Neural progenitor cell (in vitro differentiated cells): ENCODE data around the gene ZFHX3. TPM values are rescaled to one million over a fixed set of nuclear protein-coding genes. Genes with fewer than 3 reads are reported as not detected.
A peak's percentile ranks its signal among the peaks of the same experiment; 100 is the strongest.

Experiments used
- DNase-seq: peaks from one replicate; pipeline ENCODE4 v3.0.0-alpha.2; 2016; ENCODE audit warnings: low spot score
- H2AFZ ChIP-seq: fragments of 200-600 bp; sonication (generic); replicated peaks from 2 replicates; pipeline ENCODE4 v1.6.1; 2016; ENCODE audit warnings: antibody characterized with exemption
- H3F3A ChIP-seq: fragments of 200-600 bp; sonication (generic); 2 replicates; pipeline ENCODE4 v1.6.1; 2016; ENCODE audit warnings: antibody characterized with exemption, low read depth
- H3K27ac ChIP-seq: fragments of 200-600 bp; sonication (generic); 2 replicates; pipeline ENCODE4 v1.5.1; 2016; ENCODE audit warnings: mild to moderate bottlenecking
- H3K27me3 ChIP-seq: fragments of 200-600 bp; sonication (generic); 2 replicates; pipeline ENCODE4 v1.6.1; 2016; ENCODE audit warnings: mild to moderate bottlenecking, moderate library complexity
- H3K36me3 ChIP-seq: fragments of 200-600 bp; sonication (generic); 2 replicates; pipeline ENCODE4 v1.5.1; 2016
- H3K4me1 ChIP-seq: fragments of 200-600 bp; sonication (generic); 2 replicates; pipeline ENCODE4 v1.6.1; 2016; ENCODE audit warnings: mixed run types
- H3K4me2 ChIP-seq: fragments of 200-600 bp; sonication (generic); 2 replicates; pipeline ENCODE4 v1.6.1; 2016
- H3K4me3 ChIP-seq: fragments of 200-600 bp; sonication (generic); 2 replicates; pipeline ENCODE4 v1.5.1; 2016
- H3K79me2 ChIP-seq: fragments of 200-600 bp; sonication (generic); 2 replicates; pipeline ENCODE4 v1.6.1; 2016; ENCODE audit warnings: low read depth
- H3K9ac ChIP-seq: fragments of 200-600 bp; sonication (generic); 2 replicates; pipeline ENCODE4 v1.6.1; 2016
- H3K9me3 ChIP-seq: fragments of 200-600 bp; sonication (generic); 2 replicates; pipeline ENCODE4 v1.5.1; 2016; ENCODE audit warnings: low read depth
- H4K20me1 ChIP-seq: fragments of 200-600 bp; sonication (generic); 2 replicates; pipeline ENCODE4 v1.6.1; 2016; ENCODE audit warnings: low read depth
- H3K27ac Mint-ChIP-seq: 3 replicates; pipeline ENCODE4 v1.8.0; 2021; ENCODE audit warnings: mixed read lengths
- H3K27me3 Mint-ChIP-seq: 2 replicates; pipeline ENCODE4 v1.8.0; 2022; ENCODE audit warnings: low read depth, mild to moderate bottlenecking, inconsistent platforms, moderate library complexity, mixed read lengths; ENCODE audit not compliant: insufficient read depth
- H3K36me3 Mint-ChIP-seq: 3 replicates; pipeline ENCODE4 v1.8.0; 2021; ENCODE audit warnings: mixed read lengths
- H3K4me1 Mint-ChIP-seq: 3 replicates; pipeline ENCODE4 v1.8.0; 2021; ENCODE audit warnings: mixed read lengths
- H3K4me3 Mint-ChIP-seq: 3 replicates; pipeline ENCODE4 v1.8.0; 2021; ENCODE audit warnings: mild to moderate bottlenecking, moderate library complexity, mixed read lengths
- H3K9me3 Mint-ChIP-seq: 3 replicates; pipeline ENCODE4 v1.8.0; 2020; ENCODE audit warnings: mixed read lengths
- CTCF ChIP-seq: fragments of 200-600 bp; sonication (generic); IDR thresholded peaks from 2 replicates; pipeline ENCODE4 v1.5.1; 2017; ENCODE audit warnings: antibody characterized with exemption, mild to moderate bottlenecking
- EZH2 ChIP-seq: fragments of 200-600 bp; sonication (generic); IDR thresholded peaks from 2 replicates; pipeline ENCODE4 v1.6.1; 2017; ENCODE audit warnings: antibody characterized with exemption, mild to moderate bottlenecking, moderate library complexity
- EZH2phosphoT487 ChIP-seq: fragments of 200-600 bp; sonication (generic); IDR thresholded peaks from 2 replicates; pipeline ENCODE4 v1.6.1; 2017; ENCODE audit warnings: antibody characterized with exemption
- total RNA-seq: library from RNA; depleted of rRNA; stranded (reverse); fragments of >200 nt; gene quantifications from 2 replicates; pipeline ENCODE4 v1.2.3, GENCODE V29; 2015; ENCODE audit warnings: low replicate concordance

Gene ZFHX3
- total RNA-seq, 1 donor from 2014 or later: 2.4 TPM

GRCh38 chr16:72884037-72884436, 163.9 kb downstream of the ZFHX3 start:
- Histone ChIP-seq H3K27ac (no peak overlapping the region), H3F3A (no peaks in the 10 kb centered on the region), H3K27me3 (no peaks in the 10 kb centered on the region), H2AFZ (no peak overlapping the region), H3K4me2 (no peak overlapping the region), H3K9ac (no peak overlapping the region), H4K20me1 (no peaks in the 10 kb centered on the region), H3K36me3 (no peaks in the 10 kb centered on the region), H3K9me3 (no peaks in the 10 kb centered on the region), H3K4me3 (no peak overlapping the region), H3K79me2 (no peaks in the 10 kb centered on the region), H3K4me1 (no peaks in the 10 kb centered on the region)
- DNase-seq: no peak
- no peaks in the 10 kb centered on the region for H3K9me3 Mint-ChIP-seq
- peaks cover 5% of the 10 kb centered on the region for H3K27me3 Mint-ChIP-seq
- no peak overlapping the region for H3K4me3 Mint-ChIP-seq
- TF ChIP-seq EZH2 (no peak), EZH2phosphoT487 (no peak), CTCF (no peak)
- peaks cover 17% of the 10 kb centered on the region for H3K4me1 Mint-ChIP-seq
- H3K36me3 Mint-ChIP-seq: peaks cover 44% of the 10 kb centered on the region
- H3K27ac Mint-ChIP-seq: no peak overlapping the region

DNA sequence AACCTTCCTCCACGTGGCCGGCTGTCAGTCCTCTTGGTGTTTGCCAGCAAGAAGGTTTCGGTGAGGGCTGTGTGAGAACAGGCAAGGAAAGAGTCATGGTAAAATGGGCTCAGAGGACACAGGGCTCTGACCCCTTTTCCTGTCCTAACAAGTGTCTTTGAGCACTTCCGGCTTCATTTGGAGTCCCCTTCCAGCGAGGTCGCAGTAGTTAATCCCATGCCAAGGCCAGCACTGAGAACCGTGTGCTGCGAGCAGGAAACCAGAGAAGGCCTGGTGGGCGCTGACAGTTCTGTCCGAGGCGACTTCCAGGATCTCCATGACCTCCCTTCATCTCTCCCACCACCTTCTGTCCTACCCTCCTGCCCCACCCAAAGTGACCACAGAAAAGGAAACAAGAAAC, 168.1 kb downstream of the ZFHX3 start:
- Histone ChIP-seq H3K27me3 (no peaks in the 10 kb centered on the region), H3K79me2 (no peaks in the 10 kb centered on the region), H3K4me3 (no peak overlapping the region), H3F3A (no peaks in the 10 kb centered on the region), H3K9me3 (no peaks in the 10 kb centered on the region), H3K36me3 (no peaks in the 10 kb centered on the region), H3K4me1 (peaks cover 6% of the 10 kb centered on the region), H3K9ac (no peak overlapping the region), H3K27ac (no peak overlapping the region), H3K4me2 (no peak overlapping the region), H2AFZ (no peak overlapping the region), H4K20me1 (no peaks in the 10 kb centered on the region)
- Mint-ChIP-seq H3K27me3 (peaks cover 5% of the 10 kb centered on the region), H3K27ac (no peak overlapping the region), H3K4me1 (peaks cover 34% of the 10 kb centered on the region), H3K36me3 (peaks cover 29% of the 10 kb centered on the region), H3K9me3 (no peaks in the 10 kb centered on the region), H3K4me3 (no peak overlapping the region)
- TF ChIP-seq EZH2phosphoT487 (no peak), CTCF (no peak), EZH2 (no peak)
- no peak for DNase-seq

GRCh38 chr16:72878301-72879269, 169.3 kb downstream of the ZFHX3 start:
- H3K36me3 Mint-ChIP-seq: peaks cover 27% of the 10 kb centered on the region
- H3K27ac ChIP-seq: no peak overlapping the region
- H3K4me3 Mint-ChIP-seq: no peak overlapping the region
- no peak for DNase-seq
- no peaks in the 10 kb centered on the region for H3F3A ChIP-seq
- no peak for TF ChIP-seq EZH2phosphoT487
- no peak for TF ChIP-seq CTCF
- TF ChIP-seq EZH2: no peak
- H3K9me3 ChIP-seq: no peaks in the 10 kb centered on the region
- no peaks in the 10 kb centered on the region for H3K27me3 ChIP-seq
- peaks cover 34% of the 10 kb centered on the region for H3K4me1 Mint-ChIP-seq
- peaks cover 6% of the 10 kb centered on the region for H3K4me1 ChIP-seq
- no peaks in the 10 kb centered on the region for H4K20me1 ChIP-seq
- H3K4me3 ChIP-seq: no peak overlapping the region
- H3K36me3 ChIP-seq: no peaks in the 10 kb centered on the region
- H3K9ac ChIP-seq: no peak overlapping the region
- no peak overlapping the region for H3K4me2 ChIP-seq
- H3K9me3 Mint-ChIP-seq: peaks cover 2% of the 10 kb centered on the region
- peak overlapping the region; percentile 76 for H3K27ac Mint-ChIP-seq
- H3K27me3 Mint-ChIP-seq: peaks cover 5% of the 10 kb centered on the region
- no peaks in the 10 kb centered on the region for H3K79me2 ChIP-seq
- H2AFZ ChIP-seq: no peak overlapping the region
